Esophagus squamous epithelium (tissue), 4 donors: ENCODE data around the gene FUT1.

Source experiments
- POLR2A ChIP-seq, 4 donors: fragments of 450-650 bp; IDR thresholded peaks; one replicate each; pipeline ENCODE4 v1.6.1; 2017; ENCODE audit warnings: antibody characterized with exemption in 4 of 4, mild to moderate bottlenecking in 4 of 4, moderate library complexity in 3 of 4
- TF ChIP-seq, protein P1 (sequence below), 6 experiments: fragments of 450-650 bp in 4 of 6; fragments of 200-600 bp in 2 of 6; sonication (generic) in 2 of 6; IDR thresholded peaks; one replicate each; pipeline ENCODE4 v1.5.1; 2016 to 2019; ENCODE audit warnings: antibody characterized with exemption in 6 of 6, mild to moderate bottlenecking in 4 of 6, moderate library complexity in 4 of 6

DNA sequence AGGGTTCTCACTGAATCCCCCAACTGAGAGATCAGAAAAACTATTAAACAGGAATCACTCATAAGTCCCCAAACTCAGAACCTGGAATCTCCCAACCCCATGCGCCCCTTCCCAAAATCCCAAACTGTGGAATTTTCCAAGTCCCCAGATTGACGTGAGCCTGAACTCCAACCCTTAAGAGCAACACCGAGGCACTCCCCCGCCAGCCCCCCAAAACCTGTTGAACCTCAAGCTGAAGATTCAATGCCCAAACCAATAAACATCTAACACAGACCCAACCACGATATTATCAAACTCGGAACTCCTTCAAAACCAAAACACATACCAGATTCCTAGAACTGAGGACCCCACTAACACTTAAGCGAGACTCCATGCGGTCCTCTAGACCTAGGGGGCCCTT is 6.3 kb downstream of the FUT1 start:
- TF ChIP-seq, protein P1, sequence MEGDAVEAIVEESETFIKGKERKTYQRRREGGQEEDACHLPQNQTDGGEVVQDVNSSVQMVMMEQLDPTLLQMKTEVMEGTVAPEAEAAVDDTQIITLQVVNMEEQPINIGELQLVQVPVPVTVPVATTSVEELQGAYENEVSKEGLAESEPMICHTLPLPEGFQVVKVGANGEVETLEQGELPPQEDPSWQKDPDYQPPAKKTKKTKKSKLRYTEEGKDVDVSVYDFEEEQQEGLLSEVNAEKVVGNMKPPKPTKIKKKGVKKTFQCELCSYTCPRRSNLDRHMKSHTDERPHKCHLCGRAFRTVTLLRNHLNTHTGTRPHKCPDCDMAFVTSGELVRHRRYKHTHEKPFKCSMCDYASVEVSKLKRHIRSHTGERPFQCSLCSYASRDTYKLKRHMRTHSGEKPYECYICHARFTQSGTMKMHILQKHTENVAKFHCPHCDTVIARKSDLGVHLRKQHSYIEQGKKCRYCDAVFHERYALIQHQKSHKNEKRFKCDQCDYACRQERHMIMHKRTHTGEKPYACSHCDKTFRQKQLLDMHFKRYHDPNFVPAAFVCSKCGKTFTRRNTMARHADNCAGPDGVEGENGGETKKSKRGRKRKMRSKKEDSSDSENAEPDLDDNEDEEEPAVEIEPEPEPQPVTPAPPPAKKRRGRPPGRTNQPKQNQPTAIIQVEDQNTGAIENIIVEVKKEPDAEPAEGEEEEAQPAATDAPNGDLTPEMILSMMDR (IDR thresholded peaks at IDR 0.05) = no peak
- no peak for TF ChIP-seq POLR2A (IDR thresholded peaks at IDR 0.05)
